Caki2 (cell line): ENCODE results near the gene SPATA46. TPM values are rescaled to one million over a fixed set of nuclear protein-coding genes. Genes with fewer than 3 reads are reported as not detected.
"Not testable (repeated sequence)": the region's sequence is repeated elsewhere in the genome, so short reads cannot be mapped to it uniquely, and the experiment has no call there.

ENCODE experiments used
- DNase-seq: peaks from one replicate; pipeline ENCODE4 v3.0.0-alpha.2; 2015; ENCODE audit warnings: low read depth
- in situ Hi-C: cut with HindIII; loops from 2 replicates; pipeline ENCODE4 v1.10.0; 2016; ENCODE audit warnings: low sequenced_read_pairs, low pct_unique_long_range_greater_than_20kb, mixed read lengths
- total RNA-seq: library from RNA; depleted of rRNA; stranded (reverse); fragments of >200 nt; shearing (Covaris generic); gene quantifications from 2 replicates; pipeline ENCODE4 v1.2.3, GENCODE V29; 2014; ENCODE audit warnings: low replicate concordance; rRNA removed

SPATA46 gene, protein sequence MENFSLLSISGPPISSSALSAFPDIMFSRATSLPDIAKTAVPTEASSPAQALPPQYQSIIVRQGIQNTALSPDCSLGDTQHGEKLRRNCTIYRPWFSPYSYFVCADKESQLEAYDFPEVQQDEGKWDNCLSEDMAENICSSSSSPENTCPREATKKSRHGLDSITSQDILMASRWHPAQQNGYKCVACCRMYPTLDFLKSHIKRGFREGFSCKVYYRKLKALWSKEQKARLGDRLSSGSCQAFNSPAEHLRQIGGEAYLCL
- not detected in 2 replicates for total RNA-seq

DNA sequence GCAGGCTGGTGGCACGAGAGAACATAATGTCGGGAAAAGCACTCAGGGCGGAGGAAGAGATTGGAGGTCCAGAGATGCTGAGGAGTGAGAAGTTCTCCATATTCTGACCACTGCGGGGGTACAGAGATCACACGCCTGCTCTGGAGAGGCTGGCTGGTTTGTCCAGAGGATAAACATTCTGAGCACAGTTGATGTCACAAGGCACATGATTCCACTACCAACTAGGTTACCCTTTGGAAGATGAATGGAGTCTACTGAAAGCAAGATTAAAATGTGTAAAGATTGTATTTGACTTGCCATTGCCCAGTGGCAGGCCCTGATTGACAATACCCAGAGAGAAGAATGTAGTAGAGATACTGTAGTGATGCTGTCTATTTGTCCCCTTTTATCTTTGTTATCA is at the start of gene SPATA46:
SPATA46 (minus strand) TSS at position 164 of the 400 bp plus-strand sequence; CDS start at position 100, 64 bp downstream.
- no peak for DNase-seq
- in situ Hi-C loops = no loop called here

DNA sequence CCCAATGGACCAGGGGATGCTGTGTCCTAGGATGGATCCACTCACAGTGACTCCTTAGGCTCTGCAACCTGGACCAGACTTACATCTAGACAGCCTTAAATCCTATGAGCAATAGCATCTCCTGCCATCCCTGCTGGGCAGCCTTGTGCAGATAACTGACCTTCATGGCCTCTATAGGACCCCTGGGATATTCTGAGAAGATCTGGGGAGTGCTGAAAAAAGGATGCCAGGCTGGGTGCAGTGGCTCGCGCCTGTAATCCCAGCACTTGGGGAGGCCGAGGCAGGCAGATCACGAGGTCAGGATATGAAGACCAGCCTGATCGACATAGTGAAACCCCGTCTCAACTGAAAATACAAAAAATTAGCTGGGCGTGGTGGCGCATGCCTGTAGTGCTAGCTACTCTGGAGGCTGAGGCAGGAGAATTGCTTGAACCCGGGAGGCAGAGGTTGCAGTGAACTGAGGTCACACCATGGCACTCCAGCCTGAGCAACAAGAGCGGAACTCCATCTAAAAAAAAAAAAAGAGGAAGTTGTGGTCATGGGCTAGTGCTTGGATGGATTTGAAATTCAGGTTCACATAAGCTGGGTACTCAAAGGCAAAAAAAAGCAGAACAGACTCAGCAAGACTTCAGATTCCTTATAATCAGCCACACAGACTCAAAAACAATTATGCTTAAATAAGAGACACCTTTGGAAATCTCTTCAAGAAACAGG is 46.2 kb upstream of the SPATA46 start:
- DNase-seq = no peak
- in situ Hi-C loops = no loop called here

DNA sequence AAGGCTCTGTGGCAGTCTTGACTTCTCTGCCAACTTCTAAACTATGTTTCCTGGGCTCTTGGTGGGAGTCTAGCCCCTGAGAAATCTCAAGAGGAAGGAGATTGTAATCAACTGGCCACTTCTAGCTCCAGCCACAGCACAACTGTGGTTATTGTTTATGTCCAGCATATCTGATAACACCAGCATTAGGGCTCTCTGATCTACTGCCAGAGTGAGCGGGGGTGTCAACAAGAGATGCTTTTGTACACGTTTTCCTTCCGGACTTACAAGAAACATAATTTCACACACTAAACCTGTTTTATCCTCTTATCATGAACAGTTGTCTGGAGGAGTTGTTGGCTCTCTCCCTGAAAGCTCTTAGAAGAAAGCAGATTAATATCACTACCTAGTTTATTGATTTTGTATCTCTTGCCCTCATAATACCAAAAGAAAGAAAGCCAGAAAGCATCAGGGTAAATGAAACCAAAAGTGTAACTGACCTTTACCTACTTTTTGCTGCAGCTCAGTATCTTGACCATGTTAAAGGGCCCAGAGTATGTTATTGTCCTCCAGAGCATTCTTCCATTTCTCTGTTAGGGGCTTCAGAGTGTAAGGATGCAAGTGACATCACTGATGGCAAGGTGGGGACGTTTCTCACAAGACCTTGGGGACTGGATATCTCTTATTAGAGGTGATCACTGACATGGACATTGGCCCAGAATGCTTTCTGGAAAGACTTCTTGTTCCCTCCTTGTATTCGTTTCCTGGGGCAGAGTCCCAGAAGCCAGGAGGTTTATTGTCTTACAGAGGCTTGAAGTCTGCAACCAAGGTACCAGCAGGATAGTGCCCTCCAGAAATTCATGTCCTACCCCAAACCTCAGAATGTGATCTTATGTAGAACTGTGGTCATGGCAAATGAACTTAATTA is 44.9 kb upstream of the SPATA46 start:
- DNase-seq = no peak
- in situ Hi-C loops = no loop called here

DNA sequence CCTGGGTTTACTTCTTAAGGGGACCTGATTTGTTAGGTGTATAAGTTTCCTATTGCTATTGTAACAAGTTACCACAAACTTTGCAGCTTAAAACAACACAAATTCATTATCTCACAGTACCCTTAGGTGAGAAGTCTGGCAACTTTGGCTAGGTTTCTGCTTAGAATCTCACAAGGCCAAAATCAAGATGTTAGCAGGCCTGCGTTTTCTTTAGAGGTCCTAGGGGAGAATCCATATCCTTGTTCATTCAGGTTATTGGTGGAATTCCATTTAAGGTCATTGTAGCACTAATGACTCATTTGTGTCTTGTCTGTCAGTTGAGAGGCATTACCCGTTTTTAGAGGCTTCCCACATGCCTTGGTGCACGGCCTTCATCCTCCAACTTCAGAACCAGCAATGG is 43.5 kb upstream of the SPATA46 start:
- in situ Hi-C loops = no loop called here
- DNase-seq = no peak

DNA sequence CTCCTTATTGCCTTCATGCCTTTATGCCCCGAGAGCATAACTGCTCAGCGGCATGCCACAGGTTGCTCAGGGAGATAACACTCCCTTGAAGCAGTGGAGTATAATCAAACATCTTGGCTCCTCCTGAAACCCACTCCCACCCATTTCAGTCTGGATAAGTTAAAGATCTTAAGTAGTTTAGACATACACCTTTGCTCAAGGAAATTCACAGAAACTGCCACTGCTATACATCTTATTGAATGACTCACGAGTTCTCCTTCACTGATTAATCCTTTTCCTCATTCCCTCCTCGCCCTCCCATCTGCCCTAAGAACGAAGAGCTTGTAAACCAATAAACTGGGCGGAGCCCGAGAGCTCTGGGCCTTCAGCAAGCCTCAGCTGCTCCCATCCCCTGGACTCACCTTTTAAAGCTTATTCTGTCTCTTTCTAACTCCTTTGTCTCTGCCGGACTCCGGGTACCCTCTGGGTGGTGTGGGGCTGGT is 42.8 kb upstream of the SPATA46 start:
- DNase-seq = peak; percentile 37
- in situ Hi-C loops = not testable (repeated sequence)

DNA sequence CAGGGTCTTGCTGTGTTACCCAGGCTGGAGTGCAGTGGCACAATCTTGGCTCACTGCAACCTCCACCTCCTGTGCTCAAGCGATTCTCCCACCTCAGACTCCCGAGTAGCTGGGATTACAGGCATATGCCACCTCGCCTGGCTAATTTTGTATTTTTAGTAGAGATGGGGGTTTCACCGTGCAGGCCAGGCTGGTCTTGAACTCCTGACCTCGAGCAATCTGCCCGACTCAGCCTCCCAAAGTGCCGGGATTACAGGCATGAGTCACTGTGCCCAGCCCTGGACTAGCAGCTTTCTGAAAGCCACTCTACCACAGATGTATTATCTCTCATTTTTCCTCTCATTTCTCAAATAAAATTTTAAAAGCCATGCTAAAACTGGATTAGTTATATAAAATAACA is 41.9 kb upstream of the SPATA46 start:
- in situ Hi-C loops, DNase-seq: not testable (repeated sequence)

DNA sequence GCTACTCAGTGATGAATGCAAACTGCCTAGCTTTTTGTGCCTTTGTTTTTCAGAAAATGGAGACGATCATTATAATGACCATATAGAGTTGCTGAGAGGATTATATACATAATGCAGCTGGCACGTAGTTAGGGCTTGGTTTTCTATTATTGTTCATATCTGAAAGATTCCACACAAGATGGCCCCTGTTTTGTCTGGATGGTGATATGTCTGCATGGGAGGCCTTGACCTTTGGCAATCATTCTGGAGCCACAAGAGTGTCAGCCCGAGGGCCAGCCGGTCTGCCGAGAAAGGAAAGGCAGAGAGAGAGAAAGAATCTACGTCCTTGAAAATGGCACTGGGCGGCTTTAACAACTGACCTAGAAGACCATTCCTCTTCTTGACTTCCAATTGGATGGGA is 41.0 kb upstream of the SPATA46 start:
- in situ Hi-C loops = no loop called here
- no peak for DNase-seq

DNA sequence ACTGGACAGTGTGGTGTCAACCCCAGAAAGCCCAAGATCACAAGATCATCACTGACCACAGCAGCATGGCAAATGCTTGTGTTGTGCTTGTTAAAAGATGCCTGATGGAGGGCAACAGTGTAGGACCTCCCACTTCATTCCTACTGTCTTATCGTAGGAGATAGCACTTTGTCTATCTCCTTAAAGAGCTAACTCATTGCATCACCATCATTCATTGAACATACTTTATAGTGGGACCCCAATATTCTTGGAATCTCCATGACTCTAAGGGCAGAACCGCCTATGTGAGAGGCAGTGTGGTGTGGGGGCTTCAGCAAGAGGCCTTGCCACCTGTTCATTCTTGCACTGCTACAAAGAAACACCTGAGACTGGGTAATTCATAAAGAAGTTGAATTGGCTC is 40.3 kb upstream of the SPATA46 start:
- in situ Hi-C loops = no loop called here

DNA sequence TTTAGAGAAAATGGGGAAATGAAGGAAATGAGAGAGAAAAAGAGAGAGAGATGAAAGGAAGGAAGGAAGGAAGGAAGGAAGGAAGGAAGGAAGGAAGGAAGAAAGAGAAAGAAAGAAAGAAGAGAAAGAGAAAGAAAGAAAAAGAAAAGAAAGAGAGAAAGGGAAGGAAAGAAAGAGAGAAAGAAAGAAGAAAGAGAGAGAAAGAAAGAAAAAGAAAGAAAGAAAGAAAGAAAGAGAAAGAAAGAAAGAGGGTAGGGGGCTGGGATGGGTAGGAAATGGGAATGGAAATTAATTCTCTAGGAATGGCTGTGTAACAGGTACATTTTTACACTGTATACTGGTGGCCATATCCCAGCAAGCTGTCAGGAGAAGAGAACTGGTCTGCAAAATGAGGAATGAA is 39.6 kb upstream of the SPATA46 start:
- in situ Hi-C loops = no loop called here
- DNase-seq = no peak

More for the DNA sequence above, 40.3 kb upstream of the SPATA46 start:
- no peak for DNase-seq

DNA sequence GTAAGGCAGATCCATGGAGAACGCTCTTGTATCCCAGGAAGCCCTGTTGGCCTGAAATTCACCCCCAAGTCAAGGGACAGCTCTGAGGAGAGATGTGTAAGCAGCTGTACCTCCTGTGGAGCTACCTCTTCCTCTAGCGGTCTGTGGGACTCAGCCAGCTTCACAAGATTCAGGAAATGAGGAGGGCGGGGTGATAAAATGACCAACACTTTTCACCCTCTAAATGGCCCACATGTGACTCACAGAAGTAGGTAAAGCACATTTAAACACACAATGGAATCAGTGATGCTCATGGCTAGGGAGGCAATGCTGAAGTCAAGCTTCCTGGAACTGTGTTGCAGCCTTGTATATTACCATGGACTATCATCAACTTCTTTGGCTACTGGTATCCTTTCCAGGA is 35.3 kb upstream of the SPATA46 start, which contains the start of gene SH2D1B:
SH2D1B (minus strand) TSS at position 135 of the 400 bp plus-strand sequence; CDS start at position 15, 120 bp downstream.
- in situ Hi-C loops = no loop called here
- DNase-seq = no peak

DNA sequence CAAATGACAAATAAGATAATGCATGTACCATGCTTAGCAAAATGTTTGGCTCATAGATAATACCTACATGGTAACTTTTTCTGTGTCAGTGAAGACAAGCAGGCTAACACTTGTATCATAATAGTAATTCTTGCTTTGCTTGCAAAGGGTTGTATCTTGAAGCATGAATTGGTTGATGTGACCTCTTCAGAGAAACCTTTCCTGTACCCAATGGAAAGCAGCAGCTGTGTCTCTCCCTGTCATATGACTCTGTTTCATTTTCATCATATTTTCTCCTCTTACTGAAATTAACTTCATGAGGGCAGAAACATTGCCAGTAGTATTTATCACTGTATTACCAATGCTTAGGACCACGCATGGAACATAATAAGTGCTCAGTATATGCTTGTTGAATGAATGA is 30.9 kb upstream of the SPATA46 start:
- in situ Hi-C loops = no loop called here
- DNase-seq = no peak

DNA sequence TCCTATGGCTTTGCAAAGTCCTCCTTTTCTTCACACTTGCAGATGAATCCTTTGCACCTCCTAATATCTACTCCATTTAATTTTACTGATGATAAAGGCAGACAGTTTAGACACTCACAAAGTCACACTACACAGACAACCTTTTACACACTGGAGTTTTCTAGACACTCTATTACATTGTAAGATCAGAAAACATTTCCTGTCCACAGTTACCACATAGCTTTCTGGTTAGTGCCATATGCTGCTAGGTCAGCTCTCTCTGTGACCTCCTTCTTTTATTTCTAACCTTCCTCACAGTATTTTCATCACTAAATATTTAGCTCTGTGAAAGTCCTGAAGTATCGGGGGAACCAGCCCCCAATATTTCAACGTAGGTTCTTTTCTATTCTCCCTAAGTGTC is 30.2 kb upstream of the SPATA46 start:
- no peak for DNase-seq
- in situ Hi-C loops = no loop called here

DNA sequence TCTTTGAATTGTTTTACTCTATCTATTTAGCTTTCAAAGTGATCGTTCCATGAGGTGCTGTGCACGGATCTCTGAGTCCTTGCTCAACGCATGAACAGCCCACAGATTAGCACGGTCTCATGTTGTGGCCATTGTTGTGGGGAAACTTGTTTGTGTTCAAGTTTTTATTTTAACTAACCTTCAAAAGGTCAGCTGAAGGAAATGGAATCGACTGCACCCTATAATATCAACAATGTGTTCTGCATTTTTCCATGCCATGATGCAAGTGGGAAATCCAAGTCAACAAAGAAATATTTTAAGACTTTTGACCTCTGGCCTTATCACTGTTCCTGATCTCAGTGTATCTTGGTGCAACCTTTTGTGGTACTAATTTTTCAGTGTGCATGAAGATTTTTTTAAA is 29.1 kb upstream of the SPATA46 start:
- DNase-seq = no peak
- in situ Hi-C loops = no loop called here

DNA sequence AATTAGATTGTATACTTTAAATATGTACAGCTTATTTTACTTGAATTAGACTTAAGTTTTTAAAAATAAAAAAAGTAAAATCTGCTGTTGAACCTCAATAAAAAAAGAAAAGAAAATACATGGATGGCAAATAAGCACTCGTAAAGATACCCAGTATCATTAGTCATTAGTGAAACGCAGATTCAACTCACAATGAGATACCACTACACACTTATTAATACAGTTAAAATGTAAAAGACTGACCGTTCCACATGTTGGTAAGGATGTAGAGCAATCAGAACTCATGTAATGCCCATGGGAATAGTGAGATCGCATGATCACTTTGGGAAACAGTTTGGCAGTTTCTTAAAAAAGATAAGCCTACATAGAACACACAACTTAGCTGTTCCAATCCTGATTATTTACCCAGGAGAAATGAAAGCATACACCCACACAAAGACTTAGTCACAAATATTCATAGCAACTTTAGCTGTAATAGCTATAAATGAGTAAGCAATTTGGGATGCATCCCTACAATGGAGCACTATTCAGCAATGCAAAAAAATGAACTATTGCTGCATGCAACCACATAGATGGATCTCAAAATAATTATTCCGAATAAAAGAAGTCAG is 28.0 kb upstream of the SPATA46 start:
- DNase-seq = no peak
- in situ Hi-C loops = no loop called here

DNA sequence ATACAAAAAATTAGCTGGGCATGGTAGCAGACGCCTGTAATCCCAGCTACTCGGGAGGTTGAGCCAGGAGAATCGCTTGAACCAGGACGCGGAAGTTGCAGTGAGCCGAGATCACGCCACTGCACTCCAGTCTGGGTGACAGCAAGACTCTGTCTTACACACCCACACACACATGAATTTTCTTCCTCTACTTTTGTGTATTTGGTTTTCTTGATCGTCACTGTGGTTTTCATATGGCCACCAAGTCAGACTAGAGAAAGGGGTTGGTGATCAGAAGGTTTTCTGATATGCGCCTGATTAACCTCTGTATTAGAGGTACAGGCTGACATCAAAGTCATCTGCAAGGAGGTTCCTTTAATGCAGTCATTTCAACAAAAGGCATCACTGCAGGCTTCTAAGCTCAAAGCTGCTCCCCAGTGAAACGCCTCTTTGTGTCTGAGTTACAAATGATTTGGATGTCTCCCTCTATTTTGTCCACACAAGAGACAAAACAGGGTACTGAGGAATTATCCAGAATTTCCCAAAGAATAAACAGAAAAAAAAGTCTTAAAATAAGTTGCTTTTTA is 24.2 kb upstream of the SPATA46 start:
- no peak for DNase-seq

DNA sequence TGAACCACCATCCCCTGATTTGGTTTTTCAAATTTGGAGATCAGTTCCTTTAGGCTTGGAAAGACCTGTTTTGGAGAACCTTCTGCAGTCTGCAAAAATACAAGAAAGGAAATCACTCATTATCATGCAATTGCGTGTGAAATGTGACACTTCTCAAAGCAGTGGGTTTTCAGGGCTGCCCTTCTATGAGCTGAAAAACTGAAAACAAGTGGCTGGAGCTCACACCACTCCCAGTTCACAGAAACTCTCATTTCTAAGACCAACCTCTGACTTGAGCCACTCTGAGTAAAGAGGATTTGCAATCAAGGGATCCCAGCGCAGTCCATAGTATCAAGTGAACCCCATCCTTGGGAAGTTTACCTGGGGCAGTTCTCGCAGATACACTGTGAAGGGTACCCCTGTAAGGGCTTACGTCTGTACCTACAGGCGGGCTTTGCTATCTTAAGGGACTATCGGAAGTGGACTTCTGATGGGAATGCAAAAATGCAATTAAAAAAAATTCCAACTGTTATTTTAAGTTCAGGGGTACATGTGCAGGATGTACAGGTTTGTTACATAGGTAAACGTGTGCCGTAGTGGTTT is 22.4 kb upstream of the SPATA46 start:
- in situ Hi-C loops = no loop called here
- DNase-seq = no peak

More for the DNA sequence above, 24.2 kb upstream of the SPATA46 start:
- in situ Hi-C loops = no loop called here

DNA sequence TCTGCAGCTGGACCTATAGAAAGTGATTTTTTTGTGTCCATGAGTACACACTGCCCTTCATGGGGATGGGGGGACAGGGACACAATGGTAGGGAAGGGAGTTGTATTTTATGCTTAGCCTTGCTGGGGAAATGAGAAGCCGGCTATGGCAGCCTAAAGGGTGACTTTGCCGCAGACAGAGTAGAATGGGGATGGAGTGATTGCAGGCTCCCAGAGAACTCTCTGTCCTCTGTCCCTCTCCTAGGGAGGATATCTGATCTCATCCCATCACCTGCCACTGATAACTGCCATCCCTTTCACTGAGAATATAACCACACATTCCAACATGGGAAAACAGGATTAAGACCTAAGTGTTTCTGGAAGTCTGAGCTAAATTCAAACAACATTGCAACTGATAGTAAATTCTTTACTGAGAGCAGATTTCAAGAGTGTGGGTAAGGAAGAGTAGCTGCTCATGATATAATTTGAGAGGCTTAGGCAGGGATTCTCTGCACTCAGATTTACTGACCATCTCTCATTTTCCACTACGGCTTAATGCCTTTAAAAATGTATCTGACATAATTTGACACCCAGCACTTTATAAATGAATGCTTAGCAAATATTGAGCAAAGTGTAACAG is 21.4 kb upstream of the SPATA46 start:
- in situ Hi-C loops = no loop called here
- no peak for DNase-seq
